ENCODE data around the gene AKTIP.

Gene AKTIP

DNA sequence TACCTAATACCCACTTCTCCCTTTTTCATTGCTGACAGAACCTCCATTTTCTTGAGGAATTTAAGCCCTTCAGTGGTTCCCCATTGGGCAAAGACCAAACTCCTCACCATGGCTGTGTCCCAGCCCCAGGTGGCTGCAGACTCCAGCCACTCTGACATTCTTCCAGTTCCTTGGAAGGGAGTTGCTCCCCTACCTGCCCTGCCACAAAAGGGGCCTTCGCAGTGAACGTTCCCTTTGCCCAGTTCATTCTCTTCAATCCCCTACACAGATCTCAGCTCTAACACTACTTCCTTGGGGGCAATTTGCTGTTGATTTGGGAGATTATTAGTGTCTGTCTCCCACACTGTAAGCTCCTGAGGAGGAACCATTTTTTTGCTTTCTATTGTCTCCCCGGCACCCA lies 3.2 kb upstream of the AKTIP start:
- Histone ChIP-seq H3K27ac (no peak overlapping the region), H3K4me3 (no peak overlapping the region), H3K4me1 (peaks cover 37% of the 10 kb centered on the region), H3K4me2 (no peak overlapping the region), H4K20me1 (peaks cover 11% of the 10 kb centered on the region), H3K27me3 (peaks cover 13% of the 10 kb centered on the region), H3K36me3 (no peaks in the 10 kb centered on the region), H3K9me3 (no peaks in the 10 kb centered on the region), H3K9ac (no peak overlapping the region)
- no peak for TF ChIP-seq Cebpa-rat (IDR thresholded peaks at IDR 0.05)

DNA sequence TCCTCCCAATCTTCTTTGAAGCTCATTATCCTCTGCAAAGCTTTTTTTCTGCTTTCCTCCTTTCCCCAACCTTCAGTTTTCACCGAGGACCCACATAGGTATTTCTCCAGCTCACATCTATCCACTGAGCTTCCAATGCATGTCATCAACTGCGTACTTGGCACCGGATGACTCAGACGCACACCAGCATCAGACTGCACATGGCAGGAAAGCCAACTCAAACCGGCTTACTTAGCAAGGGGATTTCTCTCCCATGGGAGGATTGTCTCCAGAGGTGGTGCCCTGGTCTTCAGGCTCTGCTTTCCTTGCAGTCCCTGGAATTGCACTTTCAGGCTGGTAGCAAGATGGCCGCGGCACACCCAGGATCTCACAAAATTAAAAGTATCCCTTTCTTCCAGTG lies 1.7 kb upstream of the AKTIP start:
- H3K9me3 ChIP-seq: no peaks in the 10 kb centered on the region
- peak overlapping the region; percentile 74 for H3K27ac ChIP-seq
- TF ChIP-seq Cebpa-rat (IDR thresholded peaks at IDR 0.05): no peak
- peak overlapping the region; percentile 70 for H3K4me3 ChIP-seq
- H3K4me2 ChIP-seq: peak overlapping the region; percentile 93
- H3K27me3 ChIP-seq: peaks cover 13% of the 10 kb centered on the region
- peaks cover 17% of the 10 kb centered on the region for H4K20me1 ChIP-seq
- H3K36me3 ChIP-seq: no peaks in the 10 kb centered on the region
- H3K4me1 ChIP-seq: peaks cover 34% of the 10 kb centered on the region
- peak overlapping the region; percentile 80; the same call in 1 of the 2 replicates for H3K9ac ChIP-seq

DNA sequence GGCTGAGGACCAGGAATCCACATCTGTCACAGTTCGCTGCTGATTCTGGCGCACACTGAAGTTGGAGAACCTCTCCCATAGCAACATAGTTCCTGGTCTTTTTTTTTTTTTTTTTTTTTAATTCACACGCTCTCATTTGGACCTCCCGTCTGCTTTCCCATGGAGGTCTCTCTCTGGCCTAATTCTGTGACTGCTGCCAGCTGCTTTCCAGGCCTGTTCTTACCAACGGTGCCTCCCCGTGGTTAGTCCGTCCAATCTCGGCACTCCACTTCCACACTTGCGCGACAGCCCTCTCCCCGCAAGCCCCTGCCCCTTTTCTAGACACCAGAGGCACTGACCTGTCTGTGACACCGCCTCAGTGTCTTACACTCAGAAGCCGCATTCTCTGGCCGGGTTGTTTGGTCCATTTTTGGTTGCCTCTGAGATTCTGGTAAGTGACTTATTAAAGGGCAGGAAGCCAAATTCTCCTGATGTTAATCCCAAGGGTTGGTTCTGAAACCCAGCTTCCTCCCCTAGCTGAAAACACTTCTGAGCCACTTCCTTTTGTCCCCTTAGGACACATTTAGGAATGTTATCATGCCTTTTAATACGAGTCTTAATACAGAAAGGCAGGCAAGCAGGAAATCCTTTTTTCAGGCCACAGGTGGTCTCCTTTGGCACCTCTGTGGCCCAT lies 1.1 kb upstream of the AKTIP start:
- H3K4me3 ChIP-seq: peak overlapping the region; percentile 70
- TF ChIP-seq Cebpa-rat (IDR thresholded peaks at IDR 0.05): no peak
- H3K27ac ChIP-seq: peak overlapping the region; percentile 74
- H3K9ac ChIP-seq: peak overlapping the region; percentile 80
- H3K27me3 ChIP-seq: peaks cover 13% of the 10 kb centered on the region
- H3K4me1 ChIP-seq: peaks cover 32% of the 10 kb centered on the region
- H3K36me3 ChIP-seq: no peaks in the 10 kb centered on the region
- H3K9me3 ChIP-seq: no peaks in the 10 kb centered on the region
- H3K4me2 ChIP-seq: peak overlapping the region; percentile 93
- H4K20me1 ChIP-seq: peaks cover 17% of the 10 kb centered on the region

DNA sequence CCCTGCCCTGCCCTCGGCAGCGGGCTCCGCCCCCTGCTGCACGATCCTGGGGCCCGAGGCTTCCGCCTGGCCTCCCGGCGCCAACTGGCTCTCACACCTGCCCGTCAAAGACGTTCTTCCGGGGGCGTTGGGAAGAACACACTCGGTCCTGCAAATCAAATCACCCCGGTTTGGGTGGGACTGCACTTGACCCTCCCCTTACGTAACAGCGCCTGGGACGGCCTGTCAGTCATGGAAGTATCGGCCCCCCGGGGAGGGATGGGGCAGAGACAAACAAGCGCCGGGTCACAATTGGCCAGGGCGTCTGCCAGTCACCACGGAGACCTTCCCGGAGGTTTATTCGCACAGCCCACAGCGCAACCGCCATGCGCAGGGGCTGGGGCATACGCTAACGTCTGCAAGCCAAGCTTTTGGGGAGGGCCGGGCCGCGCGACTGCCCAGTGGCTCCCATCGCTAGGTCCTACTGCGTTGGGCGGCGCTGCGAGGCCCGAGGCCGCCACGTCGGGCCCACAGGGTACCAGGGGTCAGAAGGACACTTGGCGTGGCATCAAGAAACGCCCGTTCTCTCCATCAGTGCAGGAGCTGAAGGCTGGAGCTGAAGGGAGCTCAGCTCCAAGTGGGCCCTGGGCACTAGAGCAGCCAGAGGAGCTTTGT lies 388 bp upstream of the AKTIP start:
- Histone ChIP-seq H3K4me3 (peak overlapping the region; percentile 95), H3K9me3 (no peaks in the 10 kb centered on the region), H3K27me3 (peaks cover 13% of the 10 kb centered on the region), H3K4me1 (peaks cover 32% of the 10 kb centered on the region), H3K9ac (peak overlapping the region; percentile 80), H4K20me1 (peaks cover 17% of the 10 kb centered on the region), H3K4me2 (peak overlapping the region; percentile 93), H3K27ac (peak overlapping the region; percentile 76), H3K36me3 (no peaks in the 10 kb centered on the region)
- peak; percentile 82 for TF ChIP-seq Cebpa-rat (IDR thresholded peaks at IDR 0.05)

DNA sequence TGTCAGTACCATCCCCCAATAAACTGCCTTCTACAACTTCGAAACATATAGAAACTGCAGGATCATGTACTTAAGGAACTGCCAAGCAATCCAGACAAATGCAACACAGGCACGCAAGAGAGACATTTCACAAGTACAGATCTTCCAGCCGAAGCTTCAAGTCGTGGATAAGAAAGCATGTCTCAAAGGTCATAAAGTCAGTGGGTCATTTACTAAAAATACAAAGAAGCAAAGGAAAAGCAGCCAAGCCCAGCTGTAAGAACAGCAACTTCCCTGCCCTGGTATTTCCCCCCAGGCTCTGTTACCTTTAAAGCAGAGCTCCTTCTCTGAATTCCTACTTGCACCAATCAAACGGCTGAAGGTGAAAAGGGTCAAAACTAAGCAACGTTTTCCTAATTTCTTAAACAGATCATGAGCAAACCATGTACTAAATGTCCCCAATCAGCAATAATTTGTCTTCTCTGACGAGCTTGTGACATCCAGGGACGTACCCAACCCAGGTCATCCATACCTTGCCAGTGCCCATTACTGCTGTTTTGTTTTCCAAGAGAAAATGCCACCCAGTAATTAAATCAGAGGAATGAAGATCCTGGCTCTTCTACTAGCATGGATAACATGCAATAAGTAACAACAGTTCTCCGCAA lies 1.7 kb downstream of the AKTIP start:
- Histone ChIP-seq H3K4me3 (no peak overlapping the region), H3K27me3 (peaks cover 13% of the 10 kb centered on the region; the same call in 1 of the 2 replicates), H3K36me3 (peaks cover 17% of the 10 kb centered on the region), H3K27ac (no peak overlapping the region), H3K4me2 (peak overlapping the region; percentile 99; the same call in 1 of the 2 replicates), H3K9me3 (no peaks in the 10 kb centered on the region), H3K9ac (no peak overlapping the region), H4K20me1 (peaks cover 17% of the 10 kb centered on the region), H3K4me1 (peaks cover 32% of the 10 kb centered on the region)
- no peak for TF ChIP-seq Cebpa-rat (IDR thresholded peaks at IDR 0.05)

DNA sequence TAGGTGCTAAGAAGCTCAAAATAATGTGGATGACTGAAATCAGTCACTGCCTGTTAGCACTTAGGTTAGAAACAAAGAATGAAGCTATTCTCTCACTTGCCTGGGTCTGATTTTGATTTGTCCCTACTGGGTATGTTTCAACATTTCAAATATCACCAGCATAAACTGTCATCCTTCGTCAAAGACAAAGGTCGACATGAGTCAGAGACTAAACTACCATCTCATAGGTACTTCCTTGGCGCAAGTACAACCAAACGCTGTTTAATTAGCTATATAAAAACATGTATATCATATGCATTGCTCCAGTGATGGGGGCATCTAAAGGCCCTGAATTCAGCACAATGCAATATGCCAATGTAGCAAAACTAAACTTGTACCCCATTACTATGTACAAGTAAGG lies 4.0 kb downstream of the AKTIP start:
- Histone ChIP-seq H3K9me3 (no peaks in the 10 kb centered on the region), H3K4me3 (no peak overlapping the region), H3K36me3 (peaks cover 40% of the 10 kb centered on the region), H3K9ac (no peak overlapping the region), H3K27ac (no peak overlapping the region), H3K4me2 (no peak overlapping the region), H4K20me1 (peaks cover 17% of the 10 kb centered on the region), H3K27me3 (peaks cover 13% of the 10 kb centered on the region; the same call in 1 of the 2 replicates), H3K4me1 (peaks cover 17% of the 10 kb centered on the region)
- TF ChIP-seq Cebpa-rat (IDR thresholded peaks at IDR 0.05): no peak

DNA sequence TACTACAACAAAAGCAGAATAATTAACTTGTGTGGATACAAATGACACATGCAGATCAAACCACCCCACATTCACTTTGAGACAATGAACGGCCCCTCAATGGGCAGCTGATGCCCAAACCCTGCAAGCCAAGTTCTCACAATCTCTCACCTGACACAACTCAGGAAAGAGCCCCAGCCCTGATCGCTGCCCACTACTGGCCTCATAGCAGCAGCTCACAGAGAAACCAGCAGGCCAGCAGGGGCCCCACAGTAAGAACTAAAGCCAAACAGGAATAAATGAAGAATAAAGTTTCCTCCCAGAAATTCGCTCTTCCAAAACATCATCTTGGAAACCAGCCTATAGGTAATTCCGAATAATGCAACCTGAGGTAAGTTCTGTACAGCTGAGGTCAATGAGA lies 7.7 kb downstream of the AKTIP start:
- H3K4me2 ChIP-seq: no peak overlapping the region
- peaks cover 66% of the 10 kb centered on the region for H3K36me3 ChIP-seq
- no peak for TF ChIP-seq Cebpa-rat (IDR thresholded peaks at IDR 0.05)
- H3K27me3 ChIP-seq: no peaks in the 10 kb centered on the region
- H3K27ac ChIP-seq: no peak overlapping the region
- H4K20me1 ChIP-seq: no peaks in the 10 kb centered on the region; the same call in none of the 2 replicates
- H3K4me1 ChIP-seq: no peaks in the 10 kb centered on the region
- H3K4me3 ChIP-seq: no peak overlapping the region
- no peaks in the 10 kb centered on the region for H3K9me3 ChIP-seq
- H3K9ac ChIP-seq: no peak overlapping the region

DNA sequence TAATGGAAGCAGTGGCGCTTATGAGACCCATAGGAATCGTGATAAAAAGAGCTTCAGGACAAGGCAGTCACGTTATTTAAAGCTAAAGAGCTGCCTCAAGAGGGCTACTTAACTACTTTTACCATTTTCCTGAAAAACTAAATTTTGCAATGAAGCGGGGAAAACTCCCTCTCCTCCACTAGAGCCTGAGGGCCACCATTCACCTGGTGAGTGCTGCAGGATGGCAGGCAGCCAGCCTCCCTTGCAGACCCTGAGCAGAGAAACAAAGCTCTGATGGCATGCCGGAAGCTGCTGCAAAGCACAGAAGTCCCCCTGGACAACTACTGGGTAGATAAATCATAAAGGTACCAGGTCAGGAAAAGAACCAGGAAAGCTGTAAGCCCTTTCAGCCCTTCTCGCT lies 8.4 kb downstream of the AKTIP start:
- H3K4me2 ChIP-seq: no peak overlapping the region
- H3K27ac ChIP-seq: no peak overlapping the region
- no peaks in the 10 kb centered on the region for H3K27me3 ChIP-seq
- H3K4me1 ChIP-seq: no peaks in the 10 kb centered on the region
- no peak for TF ChIP-seq Cebpa-rat (IDR thresholded peaks at IDR 0.05)
- no peaks in the 10 kb centered on the region for H3K9me3 ChIP-seq
- no peaks in the 10 kb centered on the region; the same call in none of the 2 replicates for H4K20me1 ChIP-seq
- H3K4me3 ChIP-seq: no peak overlapping the region
- H3K9ac ChIP-seq: no peak overlapping the region
- H3K36me3 ChIP-seq: peaks cover 73% of the 10 kb centered on the region

DNA sequence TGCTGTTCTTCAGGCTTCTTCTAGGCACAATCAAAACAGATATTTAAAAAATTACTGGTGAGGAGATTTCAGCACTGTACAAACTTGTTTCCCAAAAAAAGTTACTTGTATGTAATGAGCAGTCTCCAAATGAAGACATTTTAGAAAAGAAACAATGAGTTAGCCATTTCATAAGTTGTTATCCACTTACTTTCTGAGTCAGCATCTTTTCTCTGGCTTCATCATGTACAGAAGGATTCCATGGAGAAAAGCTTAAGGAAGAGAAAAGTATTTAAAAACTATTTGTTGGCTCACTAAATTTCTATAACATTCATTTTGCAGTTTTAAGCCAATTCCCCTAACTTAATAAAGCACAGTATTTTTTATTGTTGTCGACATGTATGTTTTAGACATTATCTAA lies 10.5 kb downstream of the AKTIP start:
- Histone ChIP-seq H3K4me1 (no peaks in the 10 kb centered on the region), H3K9ac (no peak overlapping the region), H4K20me1 (peaks cover 10% of the 10 kb centered on the region; the same call in 1 of the 2 replicates), H3K27me3 (no peaks in the 10 kb centered on the region), H3K4me2 (no peak overlapping the region), H3K9me3 (no peaks in the 10 kb centered on the region), H3K27ac (no peak overlapping the region), H3K36me3 (peaks cover 88% of the 10 kb centered on the region), H3K4me3 (no peak overlapping the region)
- no peak for TF ChIP-seq Cebpa-rat (IDR thresholded peaks at IDR 0.05)

DNA sequence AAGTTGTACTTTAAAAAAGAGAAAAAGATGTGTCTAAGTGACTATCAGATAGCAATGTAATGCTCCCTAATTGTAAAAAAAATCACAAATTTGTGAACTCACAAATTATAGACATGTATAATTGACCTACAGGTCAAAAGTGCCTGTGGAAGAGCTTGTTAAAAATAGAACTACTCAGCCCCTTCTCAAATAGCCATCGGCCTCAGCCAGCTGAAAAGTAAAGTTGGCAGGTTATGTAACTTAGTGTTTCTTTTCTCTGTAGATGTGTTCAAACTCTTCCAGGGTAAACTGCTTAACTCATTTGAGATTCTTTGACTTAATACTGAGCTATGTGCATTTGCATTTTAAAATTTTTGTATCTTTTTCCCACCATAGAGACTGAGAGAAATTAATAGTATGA lies 13.3 kb downstream of the AKTIP start:
- H3K4me2 ChIP-seq: no peak overlapping the region
- H3K9ac ChIP-seq: no peak overlapping the region
- H3K9me3 ChIP-seq: no peaks in the 10 kb centered on the region
- no peak overlapping the region for H3K4me3 ChIP-seq
- H3K27ac ChIP-seq: no peak overlapping the region
- H3K4me1 ChIP-seq: no peaks in the 10 kb centered on the region
- H3K36me3 ChIP-seq: peaks cover 78% of the 10 kb centered on the region
- no peaks in the 10 kb centered on the region for H3K27me3 ChIP-seq
- no peak for TF ChIP-seq Cebpa-rat (IDR thresholded peaks at IDR 0.05)
- H4K20me1 ChIP-seq: 0 out of 2 replicates have a peak, but pooled peaks cover 10% of the 10 kb centered on the region
